HepG2 (cell line): Measurements from ENCODE around the gene COPZ2. TPM values are rescaled to one million over a fixed set of nuclear protein-coding genes. Genes with fewer than 3 reads are reported as not detected.

Experiments used
- ATAC-seq: fragments of 200-7000 bp; cut with Tn5 transposase; 3 replicates; pipeline ENCODE4 v1.9.1; 2020; ENCODE audit warnings: mild to moderate bottlenecking, moderate library complexity
- BruUV-seq: library from RNA; stranded (reverse); fragments of 400-500 nt; replicated peaks from 2 replicates; lab custom pipeline; 2021; lab: Mats Ljungman, UMichigan
- CTCF ChIA-PET: fragments of 300-600 bp; formaldehyde crosslinking; extraction: SDS; loops from one replicate; lab custom pipeline; 2021; ENCODE audit warnings: low total read pairs, inconsistent platforms, low intra/inter-chr PET ratio; lab: Yijun Ruan, JAX
- POLR2A ChIA-PET: fragments of 350-600 bp; sonication (Branson Sonifier 250); formaldehyde crosslinking; loops from one replicate; lab custom pipeline; 2020; ENCODE audit warnings: antibody characterized with exemption, inconsistent platforms; lab: Yijun Ruan, JAX
- DNase-seq: peaks from one replicate; pipeline ENCODE4 v3.0.0-alpha.2; 2015; ENCODE audit warnings: low spot score
- FAIRE-seq: peaks from 3 replicates; lab custom pipeline; 2011; peaks lifted over from hg19 to GRCh38; lab: Jason Lieb, UNC
- H2AFZ ChIP-seq: one replicate; pipeline ENCODE4 v1.6.1; 2011; ENCODE audit warnings: low read length, inconsistent platforms
- H3K27ac ChIP-seq: fragments of 300-600 bp; 3 replicates; pipeline ENCODE4 v1.8.0; 2011; ENCODE audit warnings: mixed run types, mild to moderate bottlenecking, mixed read lengths, low read length, inconsistent platforms; ENCODE audit not compliant: insufficient read depth; ENCODE audit errors: extremely low read length
- H3K27me3 ChIP-seq, 2 experiments: fragments of 200-600 bp in 1 of 2; 2 replicates in 1 of 2; 3 replicates in 1 of 2; pipeline versions ENCODE4 v1.6.0 to v1.8.0; 2011; ENCODE audit warnings: low read length in 2 of 2, mild to moderate bottlenecking in 2 of 2, moderate library complexity in 2 of 2, inconsistent platforms in 1 of 2; ENCODE audit not compliant: insufficient read depth in 2 of 2, control insufficient read depth in 1 of 2
- H3K36me3 ChIP-seq, 2 experiments: fragments of 200-600 bp in 1 of 2; replicated peaks in 1 of 2; 2 replicates in 1 of 2; 3 replicates in 1 of 2; pipeline versions ENCODE4 v1.5.1 to v1.8.0; 2011; ENCODE audit warnings: low read length in 2 of 2, inconsistent platforms in 1 of 2; ENCODE audit not compliant: insufficient read depth in 2 of 2, control insufficient read depth in 1 of 2
- H3K4me1 ChIP-seq: 2 replicates; pipeline ENCODE4 v1.5.1; 2012; ENCODE audit warnings: low read length, inconsistent platforms; ENCODE audit not compliant: insufficient read depth
- H3K4me2 ChIP-seq: 2 replicates; pipeline ENCODE4 v1.6.0; 2011; ENCODE audit warnings: low read depth, low read length, inconsistent platforms
- H3K4me3 ChIP-seq, 3 experiments: fragments of 200-600 bp in 1 of 3; sonication (generic), shearing (Covaris generic) in 1 of 3; replicated peaks in 1 of 3; 2 replicates each; pipeline ENCODE4 v1.5.1; 2011 to 2016; ENCODE audit warnings: low read length in 3 of 3, inconsistent platforms in 2 of 3, low read depth in 2 of 3, mild to moderate bottlenecking in 2 of 3, control low read depth in 1 of 3, mixed read lengths in 1 of 3; ENCODE audit not compliant: insufficient read depth in 1 of 3
- H3K79me2 ChIP-seq: one replicate; pipeline ENCODE4 v1.6.1; 2011; ENCODE audit warnings: low read length, inconsistent platforms; ENCODE audit not compliant: insufficient read depth
- H3K9ac ChIP-seq: 2 replicates; pipeline ENCODE4 v1.6.0; 2011; ENCODE audit warnings: mild to moderate bottlenecking, low read depth, low read length, inconsistent platforms; ENCODE audit not compliant: insufficient read depth
- H3K9me3 ChIP-seq: 2 replicates; pipeline ENCODE4 v1.5.1; 2012; ENCODE audit warnings: mild to moderate bottlenecking, low read length
- H4K20me1 ChIP-seq: 2 replicates; pipeline ENCODE4 v1.6.0; 2011; ENCODE audit warnings: inconsistent platforms, mild to moderate bottlenecking, low read length, moderate library complexity; ENCODE audit not compliant: insufficient read depth
- KLF11 ChIP-seq: IDR thresholded peaks from 2 replicates; pipeline ENCODE4 v1.6.1; 2016; ENCODE audit warnings: missing compliant biosample characterization
- MAF1 ChIP-seq: sonication (generic); formaldehyde crosslinking; IDR thresholded peaks from 2 replicates; pipeline ENCODE4 v1.5.0; 2020; ENCODE audit warnings: missing genetic modification reagents, borderline replicate concordance
- MBD4 ChIP-seq: IDR thresholded peaks from 2 replicates; pipeline ENCODE4 v1.6.1; 2012; ENCODE audit warnings: low read length, inconsistent platforms, borderline replicate concordance
- MIXL1 ChIP-seq: IDR thresholded peaks from 2 replicates; pipeline ENCODE4 v1.6.1; 2016
- NPAS2 ChIP-seq: sonication (generic); formaldehyde crosslinking; IDR thresholded peaks from 2 replicates; pipeline ENCODE4 v1.8.0; 2022; ENCODE audit warnings: mild to moderate bottlenecking, missing genetic modification reagents, borderline replicate concordance
- PHF8 ChIP-seq: sonication (generic); formaldehyde crosslinking; IDR thresholded peaks from 2 replicates; pipeline ENCODE4 v1.5.0; 2020; ENCODE audit warnings: missing genetic modification reagents
- SP5 ChIP-seq: IDR thresholded peaks from 2 replicates; pipeline ENCODE4 v1.6.1; 2016; ENCODE audit warnings: low read depth, borderline replicate concordance
- XRCC5 ChIP-seq: fragments of 200-400 bp; formaldehyde crosslinking; optimal IDR thresholded peaks from 2 replicates; pipeline ENCODE3; 2017; ENCODE audit warnings: mild to moderate bottlenecking, low read length
- ZC3H13 ChIP-seq: sonication (generic); formaldehyde crosslinking; IDR thresholded peaks from 2 replicates; pipeline ENCODE4 v1.8.1; 2023; ENCODE audit warnings: mild to moderate bottlenecking, missing genetic modification reagents, moderate library complexity
- WGBS: methylation state at CpG from one replicate; pipeline ENCODE4 v1.1.6; 2017; ENCODE audit warnings: low lambda C conversion rate; 5-methylcytosine and 5-hydroxymethylcytosine counted together
- in situ Hi-C: cut with HindIII; loops from 2 replicates; pipeline ENCODE4 v1.10.0; 2017; ENCODE audit warnings: low pct_unique_long_range_greater_than_20kb; ENCODE audit not compliant: extremely low pct_ligation_motif_present
- intact Hi-C: fragments of 100-400 bp; cut with micrococcal nuclease; formaldehyde crosslinking; loops from one replicate; pipeline ENCODE4 v1.10.0; 2022; ENCODE audit not compliant: unreplicated experiment
- polyA plus RNA-seq, 8 experiments: library from polyadenylated mRNA; depleted of rRNA in 3 of 8; stranded (reverse) in 7 of 8; unstranded in 1 of 8; fragments of >200 nt; fragmentation: Illumina TruSeq in 4 of 8; extraction: Trizol in 4 of 8; gene quantifications; 2 replicates each; pipeline versions ENCODE4 v1.2.1 to v1.2.3, GENCODE V29; 2011 to 2016; ENCODE audit warnings: low read depth in 4 of 8, missing spikeins in 1 of 8, mixed read lengths in 1 of 8; ENCODE audit not compliant: insufficient read depth in 1 of 8
- total RNA-seq, 5 experiments: library from RNA; depleted of rRNA; stranded (reverse); fragments of >200 nt; fragmentation: Illumina TruSeq; extraction: Trizol; gene quantifications; 2 replicates each; pipeline ENCODE4 v1.2.3, GENCODE V29; 2016; ENCODE audit warnings: low read depth in 1 of 5
- TF ChIP-seq, protein P1 (sequence below): sonication (generic); formaldehyde crosslinking; IDR thresholded peaks from 2 replicates; pipeline ENCODE4 v1.4.0; 2020; ENCODE audit warnings: missing genetic modification reagents
- TF ChIP-seq, protein P2 (sequence below): sonication (generic); formaldehyde crosslinking; IDR thresholded peaks from 2 replicates; pipeline ENCODE4 v1.5.1; 2020; ENCODE audit warnings: mild to moderate bottlenecking, missing genetic modification reagents, borderline replicate concordance

The COPZ2 gene
- total and polyA plus RNA-seq, 2 of the 13 experiments (the other 11 are each of a cell fraction or from before 2014, with no cell fraction given) = 0.61 to 1.5 TPM

- TF ChIP-seq, protein P1, sequence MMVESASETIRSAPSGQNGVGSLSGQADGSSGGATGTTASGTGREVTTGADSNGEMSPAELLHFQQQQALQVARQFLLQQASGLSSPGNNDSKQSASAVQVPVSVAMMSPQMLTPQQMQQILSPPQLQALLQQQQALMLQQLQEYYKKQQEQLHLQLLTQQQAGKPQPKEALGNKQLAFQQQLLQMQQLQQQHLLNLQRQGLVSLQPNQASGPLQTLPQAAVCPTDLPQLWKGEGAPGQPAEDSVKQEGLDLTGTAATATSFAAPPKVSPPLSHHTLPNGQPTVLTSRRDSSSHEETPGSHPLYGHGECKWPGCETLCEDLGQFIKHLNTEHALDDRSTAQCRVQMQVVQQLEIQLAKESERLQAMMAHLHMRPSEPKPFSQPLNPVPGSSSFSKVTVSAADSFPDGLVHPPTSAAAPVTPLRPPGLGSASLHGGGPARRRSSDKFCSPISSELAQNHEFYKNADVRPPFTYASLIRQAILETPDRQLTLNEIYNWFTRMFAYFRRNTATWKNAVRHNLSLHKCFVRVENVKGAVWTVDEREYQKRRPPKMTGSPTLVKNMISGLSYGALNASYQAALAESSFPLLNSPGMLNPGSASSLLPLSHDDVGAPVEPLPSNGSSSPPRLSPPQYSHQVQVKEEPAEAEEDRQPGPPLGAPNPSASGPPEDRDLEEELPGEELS (CRISPR knock-in tag) = no peak
- no peak for TF ChIP-seq MBD4
- no peak for TF ChIP-seq PHF8 (CRISPR knock-in tag)
- no peak for TF ChIP-seq KLF11 (CRISPR knock-in tag)
- no peak for TF ChIP-seq SP5 (CRISPR knock-in tag)
Measured at GRCh38 chr17:48067245-48067644, 29.6 kb upstream of the COPZ2 start (continued).

- Histone ChIP-seq H3K9ac (no peak overlapping the region), H3K79me2 (no peaks in the 10 kb centered on the region), H3K9me3 (no peaks in the 10 kb centered on the region), H3K4me3 (no peak overlapping the region), H3K27me3 (no peaks in the 10 kb centered on the region), H3K4me2 (no peak overlapping the region), H4K20me1 (no peaks in the 10 kb centered on the region), H3K36me3 (peaks cover 8 to 47% of the 10 kb centered on the region in 2 experiments)
- 96% methylated on average over 1 of the region's 1 CpG for WGBS
- in situ Hi-C loops = no loop called here
- BruUV-seq = no TSS peak
- TF ChIP-seq MAF1 (CRISPR knock-in tag) = no peak
- 0 out of 2 replicates have a peak, but pooled peaks have one; percentile 20 for TF ChIP-seq ZC3H13 (CRISPR knock-in tag)
- no peak for TF ChIP-seq XRCC5
- no peak for TF ChIP-seq MIXL1 (CRISPR knock-in tag)
- TF ChIP-seq, protein P2, sequence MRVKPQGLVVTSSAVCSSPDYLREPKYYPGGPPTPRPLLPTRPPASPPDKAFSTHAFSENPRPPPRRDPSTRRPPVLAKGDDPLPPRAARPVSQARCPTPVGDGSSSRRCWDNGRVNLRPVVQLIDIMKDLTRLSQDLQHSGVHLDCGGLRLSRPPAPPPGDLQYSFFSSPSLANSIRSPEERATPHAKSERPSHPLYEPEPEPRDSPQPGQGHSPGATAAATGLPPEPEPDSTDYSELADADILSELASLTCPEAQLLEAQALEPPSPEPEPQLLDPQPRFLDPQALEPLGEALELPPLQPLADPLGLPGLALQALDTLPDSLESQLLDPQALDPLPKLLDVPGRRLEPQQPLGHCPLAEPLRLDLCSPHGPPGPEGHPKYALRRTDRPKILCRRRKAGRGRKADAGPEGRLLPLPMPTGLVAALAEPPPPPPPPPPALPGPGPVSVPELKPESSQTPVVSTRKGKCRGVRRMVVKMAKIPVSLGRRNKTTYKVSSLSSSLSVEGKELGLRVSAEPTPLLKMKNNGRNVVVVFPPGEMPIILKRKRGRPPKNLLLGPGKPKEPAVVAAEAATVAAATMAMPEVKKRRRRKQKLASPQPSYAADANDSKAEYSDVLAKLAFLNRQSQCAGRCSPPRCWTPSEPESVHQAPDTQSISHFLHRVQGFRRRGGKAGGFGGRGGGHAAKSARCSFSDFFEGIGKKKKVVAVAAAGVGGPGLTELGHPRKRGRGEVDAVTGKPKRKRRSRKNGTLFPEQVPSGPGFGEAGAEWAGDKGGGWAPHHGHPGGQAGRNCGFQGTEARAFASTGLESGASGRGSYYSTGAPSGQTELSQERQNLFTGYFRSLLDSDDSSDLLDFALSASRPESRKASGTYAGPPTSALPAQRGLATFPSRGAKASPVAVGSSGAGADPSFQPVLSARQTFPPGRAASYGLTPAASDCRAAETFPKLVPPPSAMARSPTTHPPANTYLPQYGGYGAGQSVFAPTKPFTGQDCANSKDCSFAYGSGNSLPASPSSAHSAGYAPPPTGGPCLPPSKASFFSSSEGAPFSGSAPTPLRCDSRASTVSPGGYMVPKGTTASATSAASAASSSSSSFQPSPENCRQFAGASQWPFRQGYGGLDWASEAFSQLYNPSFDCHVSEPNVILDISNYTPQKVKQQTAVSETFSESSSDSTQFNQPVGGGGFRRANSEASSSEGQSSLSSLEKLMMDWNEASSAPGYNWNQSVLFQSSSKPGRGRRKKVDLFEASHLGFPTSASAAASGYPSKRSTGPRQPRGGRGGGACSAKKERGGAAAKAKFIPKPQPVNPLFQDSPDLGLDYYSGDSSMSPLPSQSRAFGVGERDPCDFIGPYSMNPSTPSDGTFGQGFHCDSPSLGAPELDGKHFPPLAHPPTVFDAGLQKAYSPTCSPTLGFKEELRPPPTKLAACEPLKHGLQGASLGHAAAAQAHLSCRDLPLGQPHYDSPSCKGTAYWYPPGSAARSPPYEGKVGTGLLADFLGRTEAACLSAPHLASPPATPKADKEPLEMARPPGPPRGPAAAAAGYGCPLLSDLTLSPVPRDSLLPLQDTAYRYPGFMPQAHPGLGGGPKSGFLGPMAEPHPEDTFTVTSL (CRISPR knock-in tag) = peak; percentile 1; the same call in 1 of the 2 replicates
- TF ChIP-seq NPAS2 (CRISPR knock-in tag) = no peak
- TF ChIP-seq, all 625 proteins: peak for 2
- ATAC-seq (no peak), FAIRE-seq (no peak), DNase-seq (no peak)
- Histone ChIP-seq H2AFZ (no peak overlapping the region), H3K27ac (no peak overlapping the region), H3K4me1 (peaks cover 48% of the 10 kb centered on the region)
- ChIA-PET POLR2A (interaction anchor here (4.1 kb wide), 1 partner anchor 18 kb away, joined by 56 read pairs; the partner anchor contains the start of gene NFE2L1), CTCF (interaction anchor here (1.9 kb wide), 1 partner anchor 40 kb away, joined by 4 read pairs; no protein-coding TSS in a partner anchor)
- intact Hi-C loops = no loop called here
Measured at GRCh38 chr17:48066656-48067055, 29.1 kb upstream of the COPZ2 start.
